GM12801 (cell line): Measurements from ENCODE around the gene STX16.

ENCODE experiments used
- TF ChIP-seq, protein P1 (sequence below): IDR thresholded peaks from one replicate; pipeline ENCODE4 v1.5.1; 2011; ENCODE audit warnings: control low read depth; ENCODE audit not compliant: insufficient read length; ENCODE audit errors: extremely low read depth

STX16 gene

DNA sequence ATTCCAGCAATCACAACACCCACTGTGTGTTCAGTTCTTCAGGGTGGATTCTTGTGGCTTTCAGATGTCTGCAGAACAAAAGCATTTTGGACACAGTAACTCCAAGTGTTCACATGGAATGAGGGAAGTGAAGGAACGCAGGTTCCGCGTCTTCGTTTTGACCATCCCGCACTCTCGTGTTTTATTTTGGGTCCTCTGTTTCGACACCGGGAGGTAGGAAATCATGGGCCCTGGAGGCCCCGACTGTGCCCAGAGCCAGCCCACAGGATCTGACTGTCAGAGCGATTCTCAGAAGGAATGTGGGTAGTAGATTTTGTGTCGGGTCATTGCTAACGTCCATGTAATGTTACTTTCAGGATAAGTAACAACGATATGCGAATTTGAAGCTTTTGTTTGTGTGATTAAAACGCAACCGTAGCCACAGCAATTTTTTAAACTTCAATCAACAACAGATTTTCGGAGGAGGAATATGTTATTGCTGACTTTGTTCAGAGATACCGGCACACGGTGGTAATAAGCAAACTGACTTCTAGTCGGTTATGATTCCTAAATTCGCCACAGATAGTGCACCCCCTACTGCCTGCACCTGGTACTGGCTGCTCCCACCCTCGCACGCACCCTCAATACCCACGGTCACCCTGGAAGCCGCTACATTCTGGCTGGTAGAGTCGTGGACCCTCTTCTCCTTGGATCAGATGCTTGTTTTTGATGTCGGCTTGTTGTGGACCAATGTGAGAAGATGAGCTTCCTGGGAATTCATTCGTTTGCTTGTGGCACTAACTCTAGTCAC, 52.0 kb downstream of the STX16 start:
- TF ChIP-seq, protein P1, sequence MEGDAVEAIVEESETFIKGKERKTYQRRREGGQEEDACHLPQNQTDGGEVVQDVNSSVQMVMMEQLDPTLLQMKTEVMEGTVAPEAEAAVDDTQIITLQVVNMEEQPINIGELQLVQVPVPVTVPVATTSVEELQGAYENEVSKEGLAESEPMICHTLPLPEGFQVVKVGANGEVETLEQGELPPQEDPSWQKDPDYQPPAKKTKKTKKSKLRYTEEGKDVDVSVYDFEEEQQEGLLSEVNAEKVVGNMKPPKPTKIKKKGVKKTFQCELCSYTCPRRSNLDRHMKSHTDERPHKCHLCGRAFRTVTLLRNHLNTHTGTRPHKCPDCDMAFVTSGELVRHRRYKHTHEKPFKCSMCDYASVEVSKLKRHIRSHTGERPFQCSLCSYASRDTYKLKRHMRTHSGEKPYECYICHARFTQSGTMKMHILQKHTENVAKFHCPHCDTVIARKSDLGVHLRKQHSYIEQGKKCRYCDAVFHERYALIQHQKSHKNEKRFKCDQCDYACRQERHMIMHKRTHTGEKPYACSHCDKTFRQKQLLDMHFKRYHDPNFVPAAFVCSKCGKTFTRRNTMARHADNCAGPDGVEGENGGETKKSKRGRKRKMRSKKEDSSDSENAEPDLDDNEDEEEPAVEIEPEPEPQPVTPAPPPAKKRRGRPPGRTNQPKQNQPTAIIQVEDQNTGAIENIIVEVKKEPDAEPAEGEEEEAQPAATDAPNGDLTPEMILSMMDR, result no peak

DNA sequence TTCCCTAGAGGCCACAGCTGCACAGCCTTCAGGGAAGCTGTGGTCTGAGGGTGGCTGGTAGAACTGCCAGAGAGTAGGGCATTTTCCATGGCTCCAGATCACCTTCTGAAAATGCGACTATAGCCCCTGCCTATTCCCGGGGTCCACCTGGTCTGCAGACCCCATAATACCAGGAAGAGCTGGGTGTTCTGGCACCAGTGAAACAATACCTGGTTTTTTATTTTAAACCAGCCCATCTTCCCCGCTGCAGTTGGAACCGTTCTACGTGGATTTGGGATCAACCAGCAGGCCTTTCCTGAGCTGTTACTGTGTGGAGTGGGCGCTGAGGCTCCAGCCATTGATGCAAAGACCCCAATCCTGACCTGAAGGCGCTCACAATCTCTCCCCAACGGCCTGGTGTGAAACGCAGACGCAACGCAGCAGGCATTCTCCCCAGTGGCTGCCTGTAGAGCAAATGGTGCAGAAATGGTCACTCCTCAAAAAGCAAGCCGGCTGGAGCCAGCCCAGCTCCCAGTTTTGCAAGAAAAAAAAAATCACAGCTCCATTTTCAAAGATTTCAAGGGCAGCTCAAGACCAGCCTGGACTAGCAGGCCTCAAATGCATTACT, 52.8 kb downstream of the STX16 start:
- TF ChIP-seq, protein P1, result no peak

DNA sequence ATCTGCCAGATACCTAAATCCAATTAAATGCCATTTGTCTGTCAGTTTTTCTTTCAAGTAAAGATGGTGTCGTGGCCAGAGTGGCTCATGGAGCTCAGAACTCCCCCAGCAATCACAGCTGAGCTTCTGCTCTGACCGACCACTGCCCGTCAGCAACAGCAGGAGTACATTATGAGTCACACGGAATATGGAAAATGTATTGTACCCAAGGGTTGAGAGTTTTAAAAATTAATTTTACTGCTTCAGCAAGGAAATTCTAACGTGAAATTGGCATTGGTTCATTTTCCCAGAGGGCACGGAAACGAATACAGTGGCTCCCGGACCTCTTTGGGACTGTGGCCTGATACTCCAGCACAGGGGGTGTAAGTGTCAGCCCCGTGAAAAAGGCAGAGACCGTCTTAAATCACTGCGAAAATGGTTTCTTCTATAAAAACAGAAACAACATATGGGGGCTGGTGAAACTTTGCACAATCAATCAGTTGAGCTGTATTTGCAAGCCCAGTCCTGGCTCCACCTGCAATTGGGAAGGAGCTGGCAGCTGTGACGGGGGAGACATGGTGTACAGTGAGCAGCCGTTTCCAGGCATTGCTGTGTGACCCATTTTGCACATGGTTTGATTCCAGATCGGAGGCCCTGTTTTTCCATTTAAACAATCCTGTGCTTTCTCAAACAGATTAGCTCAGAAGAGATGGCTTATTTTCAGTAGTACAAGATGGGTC, 54.3 kb downstream of the STX16 start:
- TF ChIP-seq, protein P1, result no peak

DNA sequence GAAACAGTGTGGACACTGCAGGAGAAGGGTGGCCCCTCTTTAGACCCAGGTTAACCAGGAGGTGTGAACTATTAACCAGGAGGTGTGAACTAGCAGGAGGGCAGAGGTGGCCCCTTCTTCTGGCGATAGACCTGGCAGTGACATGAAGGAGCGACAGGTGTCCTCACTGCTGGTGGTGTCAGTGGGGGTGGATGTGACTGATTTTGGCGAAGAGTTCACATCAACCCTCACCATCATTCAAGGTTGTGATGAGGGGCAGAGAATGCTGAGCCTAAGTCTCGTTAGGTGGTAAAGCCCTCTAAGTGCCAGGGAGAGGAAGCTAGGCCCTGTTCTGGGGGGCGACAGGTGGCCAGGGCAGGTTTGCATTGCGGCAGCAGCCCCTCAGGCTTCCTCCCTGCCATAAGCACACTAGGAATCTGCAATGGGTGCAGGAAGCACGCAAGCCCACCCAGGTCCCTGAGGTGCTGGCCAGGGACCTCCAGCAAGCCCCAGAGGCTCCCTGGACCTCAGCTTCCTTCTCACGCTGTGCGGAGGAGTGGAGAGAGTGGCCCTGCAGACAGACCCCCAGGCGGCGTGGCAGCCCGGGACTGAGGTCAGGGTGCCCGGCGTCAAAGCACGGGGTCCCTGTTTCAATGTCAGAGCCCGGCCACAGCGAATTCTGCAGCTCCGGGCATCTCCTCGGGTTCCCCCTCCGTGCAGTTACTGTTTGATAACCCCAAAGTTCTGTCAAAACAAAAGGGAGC, 55.2 kb downstream of the STX16 start:
- TF ChIP-seq, protein P1, result no peak

DNA sequence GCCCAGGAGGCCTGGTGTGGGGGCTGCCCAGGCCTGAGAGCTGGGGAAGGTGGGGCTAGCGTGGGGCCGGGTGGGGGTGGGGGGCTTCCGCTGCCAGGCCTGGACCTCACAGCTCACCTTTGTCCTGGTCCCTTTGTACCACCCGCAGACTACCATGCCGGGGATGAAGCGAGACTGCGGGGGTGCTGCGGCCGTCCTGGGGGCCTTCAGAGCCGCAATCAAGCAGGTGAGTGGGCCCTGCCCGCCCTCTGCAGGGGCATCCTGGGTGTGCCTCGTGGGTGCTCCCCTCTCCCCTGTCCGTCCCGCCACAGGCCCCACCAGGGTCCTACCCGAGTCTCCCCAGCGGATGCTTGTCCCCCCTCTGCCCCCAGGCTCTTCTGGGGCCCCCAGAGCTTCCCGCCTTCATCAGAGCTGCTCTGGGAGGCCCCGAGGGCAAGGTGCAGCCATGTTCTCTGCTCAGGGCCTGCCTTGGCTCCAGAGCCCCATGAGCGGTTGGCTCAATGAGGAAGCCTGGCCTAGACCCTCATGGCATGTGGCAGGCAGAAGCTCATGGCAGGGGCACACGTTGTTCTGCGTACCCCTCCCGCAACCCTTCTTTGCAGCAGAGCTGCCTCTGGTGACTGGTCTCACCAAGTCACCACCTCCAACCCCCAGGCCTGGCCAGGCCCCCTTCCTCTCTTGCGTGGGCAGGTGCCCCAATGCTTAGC, 56.0 kb downstream of the STX16 start:
- TF ChIP-seq, protein P1, result no peak

DNA sequence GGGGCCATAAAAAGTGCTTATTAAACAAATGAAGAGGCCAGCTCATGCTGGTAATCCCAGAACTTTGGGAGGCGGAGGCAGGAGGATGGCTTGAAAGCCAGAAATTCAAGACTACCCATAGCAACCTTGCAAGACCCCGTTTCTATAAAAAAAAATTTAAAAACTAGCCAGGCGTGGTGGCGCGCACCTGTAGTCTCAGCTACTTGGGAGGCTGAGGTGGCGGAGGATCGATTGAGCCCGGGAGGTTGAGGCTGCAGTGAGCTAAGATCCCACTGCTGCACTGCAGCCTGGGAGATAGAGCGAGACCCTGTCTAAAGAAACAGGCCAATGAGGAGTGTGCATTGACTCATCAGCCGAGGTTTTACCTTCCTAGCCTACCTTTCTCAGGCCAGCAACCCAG, 56.7 kb downstream of the STX16 start:
- TF ChIP-seq, protein P1, result no peak
